SK-N-SH (cell line): ENCODE results near the gene MYO18B. TPM values are rescaled to one million over a fixed set of nuclear protein-coding genes. Genes with fewer than 3 reads are reported as not detected.

Experiments used
- CTCF ChIA-PET: fragments of 300-600, 350-600 bp; formaldehyde crosslinking; extraction: SDS; loops from one replicate; lab custom pipeline; 2021; lab: Yijun Ruan, JAX
- POLR2A ChIA-PET: fragments of 350-600 bp; sonication (Branson Sonifier 250); formaldehyde crosslinking; extraction: SDS; loops from one replicate; lab custom pipeline; 2020; ENCODE audit warnings: antibody characterized with exemption, inconsistent platforms; lab: Yijun Ruan, JAX
- DNase-seq: peaks from one replicate; pipeline ENCODE4 v3.0.0; 2012
- H2AFZ ChIP-seq: fragments of 200-600 bp; sonication (generic); 2 replicates; pipeline ENCODE4 v1.8.1; 2016; ENCODE audit warnings: antibody characterized with exemption, mild to moderate bottlenecking, low read depth
- H3F3A ChIP-seq: fragments of 200-600 bp; sonication (generic); replicated peaks from 2 replicates; pipeline ENCODE3; 2016; ENCODE audit warnings: antibody characterized with exemption, mild to moderate bottlenecking; ENCODE audit not compliant: insufficient read depth
- H3K27ac ChIP-seq, 2 experiments: fragments of 200-500 bp in 1 of 2; fragments of 200-600 bp in 1 of 2; sonication (Bioruptor generic) in 1 of 2; sonication (generic), shearing (Covaris generic) in 1 of 2; 2 replicates each; pipeline versions ENCODE4 v1.5.1 to v1.6.1; 2014 to 2016; ENCODE audit warnings: low read depth in 2 of 2, inconsistent platforms in 1 of 2, low read length in 1 of 2, mild to moderate bottlenecking in 1 of 2, mixed read lengths in 1 of 2
- H3K27me3 ChIP-seq: fragments of 200-600 bp; sonication (generic), shearing (Covaris generic); 2 replicates; pipeline ENCODE4 v1.6.1; 2016; ENCODE audit warnings: mixed run types; ENCODE audit not compliant: insufficient read depth
- H3K36me3 ChIP-seq, 2 experiments: fragments of 200-500 bp in 1 of 2; fragments of 200-600 bp in 1 of 2; sonication (Bioruptor generic) in 1 of 2; sonication (generic) in 1 of 2; replicated peaks in 1 of 2; 2 replicates each; pipeline versions ENCODE3 to v1.5.1; 2014 to 2016; ENCODE audit warnings: low read length in 1 of 2, mild to moderate bottlenecking in 1 of 2; ENCODE audit not compliant: insufficient read depth in 2 of 2, control insufficient read depth in 1 of 2
- H3K4me1 ChIP-seq, 2 experiments: fragments of 200-500 bp in 1 of 2; fragments of 200-600 bp in 1 of 2; sonication (Bioruptor generic) in 1 of 2; sonication (generic), shearing (Covaris generic) in 1 of 2; 2 replicates each; pipeline versions ENCODE4 v1.5.1 to v1.6.1; 2014 to 2016; ENCODE audit warnings: low read depth in 1 of 2, low read length in 1 of 2, mixed run types in 1 of 2; ENCODE audit not compliant: insufficient read depth in 2 of 2, control insufficient read depth in 1 of 2
- H3K4me2 ChIP-seq: fragments of 200-600 bp; sonication (generic), shearing (Covaris generic); 2 replicates; pipeline ENCODE4 v1.6.1; 2017; ENCODE audit warnings: mixed run types
- H3K4me3 ChIP-seq, 2 experiments: fragments of 200-500 bp in 1 of 2; fragments of 200-600 bp in 1 of 2; sonication (Bioruptor generic) in 1 of 2; sonication (generic), shearing (Covaris generic) in 1 of 2; 2 replicates each; pipeline versions ENCODE4 v1.5.1 to v1.8.1; 2014 to 2016; ENCODE audit warnings: low read depth in 2 of 2, inconsistent platforms in 1 of 2, low read length in 1 of 2, mild to moderate bottlenecking in 1 of 2, mixed read lengths in 1 of 2, moderate library complexity in 1 of 2
- H3K79me2 ChIP-seq: fragments of 200-600 bp; sonication (generic); 2 replicates; pipeline ENCODE4 v1.8.1; 2017; ENCODE audit warnings: mild to moderate bottlenecking; ENCODE audit not compliant: insufficient read depth
- H3K9ac ChIP-seq: fragments of 200-600 bp; sonication (generic); 2 replicates; pipeline ENCODE4 v1.6.1; 2017; ENCODE audit warnings: mixed run types
- H3K9me2 ChIP-seq: fragments of 200-600 bp; sonication (generic); 2 replicates; pipeline ENCODE4 v1.6.1; 2017; ENCODE audit warnings: mixed run types
- H3K9me3 ChIP-seq: fragments of 200-600 bp; sonication (generic); 2 replicates; pipeline ENCODE4 v1.6.1; 2017; ENCODE audit warnings: mixed run types, mild to moderate bottlenecking, moderate library complexity
- H4K20me1 ChIP-seq: fragments of 200-600 bp; sonication (generic); 2 replicates; pipeline ENCODE4 v1.6.1; 2017; ENCODE audit warnings: mild to moderate bottlenecking, mixed run types; ENCODE audit not compliant: insufficient read depth
- CHD2 ChIP-seq: fragments of 150-350 bp; IDR thresholded peaks from 2 replicates; pipeline ENCODE4 v1.6.1; 2018; ENCODE audit warnings: low read length; ENCODE audit not compliant: partially characterized antibody
- EZH2phosphoT487 ChIP-seq: fragments of 200-600 bp; sonication (generic); IDR thresholded peaks from 2 replicates; pipeline ENCODE4 v1.6.1; 2017; ENCODE audit warnings: low read depth, mixed run types, mild to moderate bottlenecking, antibody characterized with exemption, moderate library complexity, borderline replicate concordance
- FOXJ3 ChIP-seq: sonication (generic); formaldehyde crosslinking; IDR thresholded peaks from 2 replicates; pipeline ENCODE4 v1.5.1; 2020; ENCODE audit warnings: mild to moderate bottlenecking, missing genetic modification reagents
- GABPA ChIP-seq: IDR thresholded peaks from 2 replicates; pipeline ENCODE4 v1.4.0; 2012; ENCODE audit warnings: low read depth, mild to moderate bottlenecking
- GATA2 ChIP-seq: sonication (generic); formaldehyde crosslinking; IDR thresholded peaks from 2 replicates; pipeline ENCODE4 v1.5.0; 2020; ENCODE audit warnings: mild to moderate bottlenecking, missing genetic modification reagents
- IRF3 ChIP-seq: fragments of 150-350 bp; IDR thresholded peaks from 2 replicates; pipeline ENCODE4 v1.6.1; 2016; ENCODE audit warnings: mild to moderate bottlenecking, low read depth, low read length
- MAX ChIP-seq: IDR thresholded peaks from 2 replicates; pipeline ENCODE4 v1.4.0; 2012; ENCODE audit warnings: low read depth
- MXI1 ChIP-seq: IDR thresholded peaks from 2 replicates; pipeline ENCODE4 v1.6.1; 2012; ENCODE audit warnings: mild to moderate bottlenecking, low read depth, low read length, improper control_type of control experiment
- RFX5 ChIP-seq: IDR thresholded peaks from 2 replicates; pipeline ENCODE4 v1.6.1; 2012; ENCODE audit warnings: mild to moderate bottlenecking, improper control_type of control experiment, low read length
- SIN3A ChIP-seq: IDR thresholded peaks from 2 replicates; pipeline ENCODE4 v1.6.1; 2012; ENCODE audit warnings: low read depth, mild to moderate bottlenecking, low read length, moderate library complexity, borderline replicate concordance
- SMC3 ChIP-seq: IDR thresholded peaks from 2 replicates; pipeline ENCODE4 v1.6.1; 2012; ENCODE audit warnings: low read depth, low read length, improper control_type of control experiment
- TAF1 ChIP-seq: IDR thresholded peaks from 2 replicates; pipeline ENCODE4 v1.6.1; 2012; ENCODE audit warnings: low read depth, mild to moderate bottlenecking, low read length, moderate library complexity, borderline replicate concordance
- TCF12 ChIP-seq: IDR thresholded peaks from 2 replicates; pipeline ENCODE4 v1.4.0; 2012
- TEAD4 ChIP-seq: IDR thresholded peaks from 2 replicates; pipeline ENCODE4 v1.4.0; 2012; ENCODE audit warnings: mild to moderate bottlenecking, borderline replicate concordance; ENCODE audit not compliant: insufficient read depth
- WGBS: methylation state at CpG from one replicate; pipeline ENCODE4 v1.1.6; 2017; ENCODE audit warnings: low lambda C conversion rate; 5-methylcytosine and 5-hydroxymethylcytosine counted together
- polyA plus RNA-seq, 3 experiments: library from polyadenylated mRNA; depleted of rRNA; stranded (reverse); fragments of >200 nt; gene quantifications; 2 replicates each; pipeline ENCODE4 v1.2.3, GENCODE V29; 2012
- TF ChIP-seq, protein P1 (sequence below): IDR thresholded peaks from 2 replicates; pipeline ENCODE4 v1.6.1; 2012; ENCODE audit warnings: mild to moderate bottlenecking, low read depth, low read length, moderate library complexity
- TF ChIP-seq, protein P2 (sequence below): fragments of 150-350 bp; IDR thresholded peaks from 2 replicates; pipeline ENCODE4 v1.6.1; 2017; ENCODE audit warnings: antibody characterized with exemption, low read length, low read depth, borderline replicate concordance
- TF ChIP-seq, protein P3 (sequence below): IDR thresholded peaks from 2 replicates; pipeline ENCODE4 v1.4.0; 2012; ENCODE audit warnings: low read depth, borderline replicate concordance

MYO18B gene
- polyA plus RNA-seq, 1 of the 3 experiments (the other 2 are of a cell fraction), result 0.05 TPM

- Histone ChIP-seq H4K20me1 (no peaks in the 10 kb centered on the region), H2AFZ (no peak overlapping the region), H3K27ac (no peak overlapping the region), H3K4me3 (no peak overlapping the region), H3K4me1 (no peaks in the 10 kb centered on the region), H3F3A (no peaks in the 10 kb centered on the region), H3K79me2 (no peaks in the 10 kb centered on the region), H3K27me3 (no peaks in the 10 kb centered on the region)
- DNase-seq, result no peak
- TF ChIP-seq GABPA (no peak), MAX (no peak), TCF12 (no peak), GATA2 (CRISPR knock-in tag) (no peak), EZH2phosphoT487 (no peak), SMC3 (no peak), RFX5 (no peak), TAF1 (no peak), FOXJ3 (no peak), CHD2 (no peak), SIN3A (no peak), IRF3 (no peak), TEAD4 (no peak), MXI1 (no peak)
- TF ChIP-seq, protein P1, sequence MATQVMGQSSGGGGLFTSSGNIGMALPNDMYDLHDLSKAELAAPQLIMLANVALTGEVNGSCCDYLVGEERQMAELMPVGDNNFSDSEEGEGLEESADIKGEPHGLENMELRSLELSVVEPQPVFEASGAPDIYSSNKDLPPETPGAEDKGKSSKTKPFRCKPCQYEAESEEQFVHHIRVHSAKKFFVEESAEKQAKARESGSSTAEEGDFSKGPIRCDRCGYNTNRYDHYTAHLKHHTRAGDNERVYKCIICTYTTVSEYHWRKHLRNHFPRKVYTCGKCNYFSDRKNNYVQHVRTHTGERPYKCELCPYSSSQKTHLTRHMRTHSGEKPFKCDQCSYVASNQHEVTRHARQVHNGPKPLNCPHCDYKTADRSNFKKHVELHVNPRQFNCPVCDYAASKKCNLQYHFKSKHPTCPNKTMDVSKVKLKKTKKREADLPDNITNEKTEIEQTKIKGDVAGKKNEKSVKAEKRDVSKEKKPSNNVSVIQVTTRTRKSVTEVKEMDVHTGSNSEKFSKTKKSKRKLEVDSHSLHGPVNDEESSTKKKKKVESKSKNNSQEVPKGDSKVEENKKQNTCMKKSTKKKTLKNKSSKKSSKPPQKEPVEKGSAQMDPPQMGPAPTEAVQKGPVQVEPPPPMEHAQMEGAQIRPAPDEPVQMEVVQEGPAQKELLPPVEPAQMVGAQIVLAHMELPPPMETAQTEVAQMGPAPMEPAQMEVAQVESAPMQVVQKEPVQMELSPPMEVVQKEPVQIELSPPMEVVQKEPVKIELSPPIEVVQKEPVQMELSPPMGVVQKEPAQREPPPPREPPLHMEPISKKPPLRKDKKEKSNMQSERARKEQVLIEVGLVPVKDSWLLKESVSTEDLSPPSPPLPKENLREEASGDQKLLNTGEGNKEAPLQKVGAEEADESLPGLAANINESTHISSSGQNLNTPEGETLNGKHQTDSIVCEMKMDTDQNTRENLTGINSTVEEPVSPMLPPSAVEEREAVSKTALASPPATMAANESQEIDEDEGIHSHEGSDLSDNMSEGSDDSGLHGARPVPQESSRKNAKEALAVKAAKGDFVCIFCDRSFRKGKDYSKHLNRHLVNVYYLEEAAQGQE, result no peak
- TF ChIP-seq, protein P2, sequence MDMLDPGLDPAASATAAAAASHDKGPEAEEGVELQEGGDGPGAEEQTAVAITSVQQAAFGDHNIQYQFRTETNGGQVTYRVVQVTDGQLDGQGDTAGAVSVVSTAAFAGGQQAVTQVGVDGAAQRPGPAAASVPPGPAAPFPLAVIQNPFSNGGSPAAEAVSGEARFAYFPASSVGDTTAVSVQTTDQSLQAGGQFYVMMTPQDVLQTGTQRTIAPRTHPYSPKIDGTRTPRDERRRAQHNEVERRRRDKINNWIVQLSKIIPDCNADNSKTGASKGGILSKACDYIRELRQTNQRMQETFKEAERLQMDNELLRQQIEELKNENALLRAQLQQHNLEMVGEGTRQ, result no peak
- TF ChIP-seq, protein P3, sequence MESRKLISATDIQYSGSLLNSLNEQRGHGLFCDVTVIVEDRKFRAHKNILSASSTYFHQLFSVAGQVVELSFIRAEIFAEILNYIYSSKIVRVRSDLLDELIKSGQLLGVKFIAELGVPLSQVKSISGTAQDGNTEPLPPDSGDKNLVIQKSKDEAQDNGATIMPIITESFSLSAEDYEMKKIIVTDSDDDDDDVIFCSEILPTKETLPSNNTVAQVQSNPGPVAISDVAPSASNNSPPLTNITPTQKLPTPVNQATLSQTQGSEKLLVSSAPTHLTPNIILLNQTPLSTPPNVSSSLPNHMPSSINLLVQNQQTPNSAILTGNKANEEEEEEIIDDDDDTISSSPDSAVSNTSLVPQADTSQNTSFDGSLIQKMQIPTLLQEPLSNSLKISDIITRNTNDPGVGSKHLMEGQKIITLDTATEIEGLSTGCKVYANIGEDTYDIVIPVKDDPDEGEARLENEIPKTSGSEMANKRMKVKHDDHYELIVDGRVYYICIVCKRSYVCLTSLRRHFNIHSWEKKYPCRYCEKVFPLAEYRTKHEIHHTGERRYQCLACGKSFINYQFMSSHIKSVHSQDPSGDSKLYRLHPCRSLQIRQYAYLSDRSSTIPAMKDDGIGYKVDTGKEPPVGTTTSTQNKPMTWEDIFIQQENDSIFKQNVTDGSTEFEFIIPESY, result no peak
- TF ChIP-seq, all 33 proteins: peak for 0
- POLR2A ChIA-PET, result no interaction called here
- Histone ChIP-seq H3K4me2 (no peak overlapping the region), H3K36me3 (peaks cover 0 to 46% of the 10 kb centered on the region in 2 experiments), H3K9me2 (no peaks in the 10 kb centered on the region), H3K9me3 (no peaks in the 10 kb centered on the region), H3K9ac (no peak overlapping the region)
- CTCF ChIA-PET, result no interaction called here
- 93% methylated on average over 10 of the region's 10 CpGs for WGBS
These were observed 23.7 kb upstream of the MYO18B start for GRCh38 chr22:25718135-25718840.
